ENCODE measurements around the gene OXTR.

Gene OXTR

GRCh38 chr3:8705575-8705974, 63.8 kb downstream of the OXTR start:
- no peak for TF ChIP-seq CTCF (conservative IDR thresholded peaks at IDR 0.05)
- H3K27ac ChIP-seq = no peak overlapping the region

- TF ChIP-seq CTCF (conservative IDR thresholded peaks at IDR 0.05) = no peak
- H3K27ac ChIP-seq = no peak overlapping the region
These were observed 66.9 kb downstream of the OXTR start for GRCh38 chr3:8702560-8702959.
